Peyer's patch (tissue), 4 donors: ENCODE data around the gene DHRSX. TPM values are rescaled to one million over a fixed set of nuclear protein-coding genes. Genes with fewer than 3 reads are reported as not detected.
"Not testable (repeated sequence)": the region's sequence is repeated elsewhere in the genome, so short reads cannot be mapped to it uniquely, and the experiment has no call there.

Experiments
- DNase-seq, 3 donors: peaks; one replicate each; pipeline ENCODE4 v3.0.0-alpha.2; 2017 to 2019
- H3K27ac ChIP-seq, 4 donors: fragments of 200-600 bp; sonication (generic); one replicate each; pipeline ENCODE4 v1.5.1; 2016 to 2019
- H3K27me3 ChIP-seq, 2 donors: fragments of 200-600 bp; sonication (generic); one replicate each; pipeline ENCODE4 v1.5.1; 2019
- H3K36me3 ChIP-seq, 3 donors: fragments of 200-600 bp; sonication (generic); one replicate each; pipeline ENCODE4 v1.5.1; 2016 to 2019
- H3K4me1 ChIP-seq, 4 donors: fragments of 200-600 bp; sonication (generic); one replicate each; pipeline ENCODE4 v1.5.1; 2016 to 2019
- H3K4me3 ChIP-seq, 4 donors: fragments of 200-600 bp; sonication (generic); 1 replicate in 3 of 4; 2 replicates in 1 of 4; pipeline ENCODE4 v1.5.1; 2016 to 2019; ENCODE audit warnings: mild to moderate bottlenecking in 1 of 4
- H3K9me3 ChIP-seq, 4 donors: fragments of 200-600 bp; sonication (generic); one replicate each; pipeline ENCODE4 v1.5.1; 2016 to 2019; ENCODE audit warnings: mild to moderate bottlenecking in 1 of 4
- CTCF ChIP-seq, 6 experiments: fragments of 450-650 bp in 4 of 6; fragments of 200-600 bp in 2 of 6; sonication (generic) in 1 of 6; IDR thresholded peaks; one replicate each; pipeline ENCODE4 v1.5.1; 2017 to 2019; ENCODE audit warnings: antibody characterized with exemption in 6 of 6, mild to moderate bottlenecking in 3 of 6, moderate library complexity in 1 of 6
- POLR2A ChIP-seq, 2 donors: fragments of 450-650 bp; IDR thresholded peaks; one replicate each; pipeline ENCODE4 v1.5.1; 2017; ENCODE audit warnings: antibody characterized with exemption in 2 of 2, mild to moderate bottlenecking in 2 of 2, moderate library complexity in 2 of 2
- total RNA-seq, 4 donors: library from RNA; depleted of rRNA; stranded (reverse); fragments of >200 nt; gene quantifications; one replicate each; pipeline ENCODE4 v1.1.0, GENCODE V29; 2016

DHRSX gene
- total RNA-seq, 4 donors from 2014 or later, result 21.5 to 55.4 (median 40.4) TPM

GRCh38 chrX:2284601-2285000, 216.2 kb downstream of the DHRSX start:
- Histone ChIP-seq H3K4me3 (no peak overlapping the region), H3K27ac (no peak overlapping the region), H3K9me3 (no peaks in the 10 kb centered on the region), H3K4me1 (no peaks in the 10 kb centered on the region), H3K36me3 (peaks cover 0 to 5% (median 0%) of the 10 kb centered on the region in 3 donors), H3K27me3 (no peaks in the 10 kb centered on the region)
- TF ChIP-seq CTCF (IDR thresholded peaks at IDR 0.05) (no peak), POLR2A (IDR thresholded peaks at IDR 0.05) (no peak)
- DNase-seq, result no peak

GRCh38 chrX:2284133-2284532, 216.6 kb downstream of the DHRSX start:
- H3K36me3 ChIP-seq, result peaks cover 0 to 3% (median 0%) of the 10 kb centered on the region in 3 donors
- H3K27me3 ChIP-seq, result no peaks in the 10 kb centered on the region
- no peak overlapping the region for H3K27ac ChIP-seq
- no peak overlapping the region for H3K4me3 ChIP-seq
- no peak for TF ChIP-seq CTCF (IDR thresholded peaks at IDR 0.05)
- no peak for TF ChIP-seq POLR2A (IDR thresholded peaks at IDR 0.05)
- no peaks in the 10 kb centered on the region for H3K4me1 ChIP-seq
- H3K9me3 ChIP-seq, result no peaks in the 10 kb centered on the region
- no peak for DNase-seq

GRCh38 chrX:2283111-2283859, 217.5 kb downstream of the DHRSX start:
- DNase-seq, result no peak
- no peaks in the 10 kb centered on the region for H3K27me3 ChIP-seq
- H3K4me1 ChIP-seq, result no peaks in the 10 kb centered on the region
- no peaks in the 10 kb centered on the region for H3K36me3 ChIP-seq
- no peak overlapping the region for H3K27ac ChIP-seq
- H3K9me3 ChIP-seq, result no peaks in the 10 kb centered on the region
- TF ChIP-seq POLR2A (IDR thresholded peaks at IDR 0.05) (no peak), CTCF (IDR thresholded peaks at IDR 0.05) (no peak)
- no peak overlapping the region for H3K4me3 ChIP-seq

- H3K27me3 ChIP-seq, result no peaks in the 10 kb centered on the region
- H3K36me3 ChIP-seq, result no peaks in the 10 kb centered on the region
- no peaks in the 10 kb centered on the region for H3K9me3 ChIP-seq
- no peak for DNase-seq
- H3K27ac ChIP-seq, result no peak overlapping the region
- H3K4me1 ChIP-seq, result no peaks in the 10 kb centered on the region
- no peak overlapping the region for H3K4me3 ChIP-seq
- TF ChIP-seq POLR2A (IDR thresholded peaks at IDR 0.05) (no peak), CTCF (IDR thresholded peaks at IDR 0.05) (no peak)
Measured at GRCh38 chrX:2282490-2283090, 218.2 kb downstream of the DHRSX start.

- Histone ChIP-seq H3K27ac (no peak overlapping the region), H3K4me3 (no peak overlapping the region), H3K36me3 (no peaks in the 10 kb centered on the region), H3K4me1 (no peaks in the 10 kb centered on the region), H3K9me3 (no peaks in the 10 kb centered on the region), H3K27me3 (no peaks in the 10 kb centered on the region)
- no peak for DNase-seq
- no peak for TF ChIP-seq POLR2A (IDR thresholded peaks at IDR 0.05)
- no peak for TF ChIP-seq CTCF (IDR thresholded peaks at IDR 0.05)
Measured at GRCh38 chrX:2272337-2272736, 228.4 kb downstream of the DHRSX start.

- not testable (repeated sequence) for H3K9me3 ChIP-seq, H3K4me1 ChIP-seq, H3K36me3 ChIP-seq, H3K27ac ChIP-seq, DNase-seq, H3K4me3 ChIP-seq, H3K27me3 ChIP-seq
Measured at GRCh38 chrX:2271595-2271994, 229.2 kb downstream of the DHRSX start.

- H3K36me3 ChIP-seq, result peaks cover 0 to 10% (median 0%) of the 10 kb centered on the region in 3 donors
- not testable (repeated sequence) for H3K27ac ChIP-seq, H3K4me1 ChIP-seq, H3K4me3 ChIP-seq, H3K9me3 ChIP-seq, DNase-seq, H3K27me3 ChIP-seq
Measured at GRCh38 chrX:2270783-2271182, 230.0 kb downstream of the DHRSX start.
